Measurements from ENCODE around the gene SH3YL1.

SH3YL1 gene

GRCh38 chr2:210660-211059 lies 53.2 kb downstream of the SH3YL1 start:
- Histone ChIP-seq H3K27ac (ENCODE audit: low read depth, low read length) (no peak overlapping the region), H3K36me3 (ENCODE audit: insufficient read depth, low read length) (no peaks in the 10 kb centered on the region), H3K4me1 (ENCODE audit: insufficient read depth, low read length) (no peaks in the 10 kb centered on the region), H3K9ac (ENCODE audit: low read depth, low read length) (no peak overlapping the region), H3K9me3 (ENCODE audit: insufficient read depth, low read depth, low read length) (peaks cover 11% of the 10 kb centered on the region; the same call in 1 of the 2 replicates), H3K27me3 (ENCODE audit: insufficient read depth, low read length) (no peaks in the 10 kb centered on the region), H3K4me3 (ENCODE audit: low read length) (no peak overlapping the region)
- WGBS: 75% methylated on average over 4 of the region's 4 CpGs

DNA sequence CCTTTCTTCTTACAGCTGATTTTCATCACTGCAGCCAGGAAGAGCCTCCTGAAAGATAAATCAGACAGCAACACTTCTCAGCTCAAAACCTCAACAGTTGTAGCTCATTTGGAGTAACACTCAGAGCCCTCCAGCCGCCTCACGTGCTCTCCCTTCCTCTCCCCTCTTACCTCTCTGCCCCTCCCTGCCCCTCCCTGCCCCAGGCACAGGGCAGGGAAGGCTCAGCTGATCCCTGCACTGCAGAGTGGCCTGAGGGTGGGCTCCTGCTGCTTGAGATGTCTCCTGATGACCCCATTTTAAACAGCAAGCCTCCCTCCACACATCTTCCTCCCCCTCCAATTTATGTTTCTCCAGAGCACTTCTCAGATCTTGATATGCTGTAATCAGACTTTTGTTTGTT lies 54.4 kb downstream of the SH3YL1 start:
- 47% methylated on average over 2 of the region's 2 CpGs for WGBS
- Histone ChIP-seq H3K9me3 (ENCODE audit: insufficient read depth, low read depth, low read length) (peaks cover 14% of the 10 kb centered on the region; the same call in 1 of the 2 replicates), H3K4me1 (ENCODE audit: insufficient read depth, low read length) (no peaks in the 10 kb centered on the region), H3K36me3 (ENCODE audit: insufficient read depth, low read length) (no peaks in the 10 kb centered on the region), H3K9ac (ENCODE audit: low read depth, low read length) (no peak overlapping the region), H3K27ac (ENCODE audit: low read depth, low read length) (no peak overlapping the region), H3K27me3 (ENCODE audit: insufficient read depth, low read length) (no peaks in the 10 kb centered on the region), H3K4me3 (ENCODE audit: low read length) (no peak overlapping the region)

GRCh38 chr2:208335-208734 lies 55.5 kb downstream of the SH3YL1 start:
- WGBS: 100% methylated on average over 1 of the region's 1 CpG
- H3K4me1 ChIP-seq (ENCODE audit: insufficient read depth, low read length): no peaks in the 10 kb centered on the region
- H3K36me3 ChIP-seq (ENCODE audit: insufficient read depth, low read length): no peaks in the 10 kb centered on the region
- H3K27me3 ChIP-seq (ENCODE audit: insufficient read depth, low read length): no peaks in the 10 kb centered on the region
- H3K4me3 ChIP-seq (ENCODE audit: low read length): no peak overlapping the region
- H3K9me3 ChIP-seq (ENCODE audit: insufficient read depth, low read depth, low read length): peaks cover 14% of the 10 kb centered on the region; the same call in 1 of the 2 replicates
- no peak overlapping the region for H3K9ac ChIP-seq (ENCODE audit: low read depth, low read length)
- no peak overlapping the region for H3K27ac ChIP-seq (ENCODE audit: low read depth, low read length)

DNA sequence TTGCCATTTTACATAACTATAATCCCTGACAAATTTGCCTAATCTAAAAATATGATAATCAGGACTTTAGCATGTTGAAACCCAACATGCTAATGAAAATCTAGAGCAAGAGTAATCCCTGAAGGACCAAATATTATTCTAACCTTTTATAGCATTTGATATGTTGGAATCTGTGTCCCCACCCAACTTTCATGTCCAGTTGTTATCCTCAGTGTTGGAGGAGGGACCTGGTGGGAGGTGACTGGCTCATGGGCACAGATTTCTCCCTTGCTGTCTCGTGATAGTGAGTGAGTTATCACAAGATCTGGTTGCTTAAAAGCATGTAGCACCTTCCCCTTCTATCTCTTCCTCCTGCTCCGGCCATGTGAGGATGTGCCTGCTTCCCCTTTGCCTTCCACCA lies 59.8 kb downstream of the SH3YL1 start:
- no peak overlapping the region for H3K4me3 ChIP-seq (ENCODE audit: low read length)
- no peaks in the 10 kb centered on the region for H3K27me3 ChIP-seq (ENCODE audit: insufficient read depth, low read length)
- no peak overlapping the region for H3K27ac ChIP-seq (ENCODE audit: low read depth, low read length)
- no peaks in the 10 kb centered on the region for H3K36me3 ChIP-seq (ENCODE audit: insufficient read depth, low read length)
- peaks cover 7% of the 10 kb centered on the region; the same call in 1 of the 2 replicates for H3K9me3 ChIP-seq (ENCODE audit: insufficient read depth, low read depth, low read length)
- H3K9ac ChIP-seq (ENCODE audit: low read depth, low read length): no peak overlapping the region
- no peaks in the 10 kb centered on the region for H3K4me1 ChIP-seq (ENCODE audit: insufficient read depth, low read length)
- WGBS: 96% methylated on average over 2 of the region's 2 CpGs

DNA sequence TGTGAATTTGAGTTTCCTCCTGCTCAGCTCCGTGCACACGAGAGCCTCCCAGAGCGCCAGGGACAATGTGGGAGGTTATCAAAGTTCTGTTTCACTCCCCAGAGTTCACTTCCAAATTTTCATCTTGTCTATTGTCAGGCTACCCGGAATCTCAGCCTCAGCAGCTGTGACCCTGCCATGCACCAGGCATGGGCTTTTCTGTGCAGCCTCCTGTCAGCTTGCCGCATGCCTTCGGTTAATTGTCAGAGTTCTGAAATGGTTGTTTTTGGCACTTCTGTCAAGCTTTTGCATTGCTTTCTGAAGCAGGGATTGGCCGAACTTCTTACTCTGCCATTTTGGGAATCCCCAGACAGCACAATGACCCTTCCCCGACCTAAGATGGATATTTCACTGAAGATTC lies 60.4 kb downstream of the SH3YL1 start:
- Histone ChIP-seq H3K27ac (ENCODE audit: low read depth, low read length) (no peak overlapping the region), H3K4me1 (ENCODE audit: insufficient read depth, low read length) (no peaks in the 10 kb centered on the region), H3K27me3 (ENCODE audit: insufficient read depth, low read length) (no peaks in the 10 kb centered on the region), H3K36me3 (ENCODE audit: insufficient read depth, low read length) (no peaks in the 10 kb centered on the region), H3K9me3 (ENCODE audit: insufficient read depth, low read depth, low read length) (peaks cover 7% of the 10 kb centered on the region; the same call in 1 of the 2 replicates), H3K4me3 (ENCODE audit: low read length) (no peak overlapping the region), H3K9ac (ENCODE audit: low read depth, low read length) (no peak overlapping the region)
- 91% methylated on average over 8 of the region's 8 CpGs for WGBS

DNA sequence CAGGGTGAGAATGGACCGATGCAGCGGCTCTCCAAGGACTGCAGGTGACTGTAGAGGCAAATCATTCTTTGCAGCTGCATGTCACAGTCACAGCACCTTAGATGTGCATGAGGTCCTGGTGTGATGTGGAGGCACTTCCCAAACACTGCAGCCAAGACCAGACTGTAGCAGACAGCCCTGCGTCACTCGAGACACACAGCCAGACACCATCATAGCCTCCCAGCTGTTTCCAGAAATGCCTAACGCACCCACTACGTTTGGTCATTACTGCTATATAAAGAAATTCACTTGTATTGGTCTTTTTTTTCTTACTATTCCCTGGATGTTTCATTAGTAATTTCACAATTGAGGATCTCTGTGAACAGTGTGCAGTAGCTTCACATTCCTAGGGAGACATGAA lies 60.9 kb downstream of the SH3YL1 start:
- no peaks in the 10 kb centered on the region for H3K4me1 ChIP-seq (ENCODE audit: insufficient read depth, low read length)
- 94% methylated on average over 6 of the region's 6 CpGs for WGBS
- H3K27ac ChIP-seq (ENCODE audit: low read depth, low read length): no peak overlapping the region
- peaks cover 7% of the 10 kb centered on the region; the same call in 1 of the 2 replicates for H3K9me3 ChIP-seq (ENCODE audit: insufficient read depth, low read depth, low read length)
- H3K27me3 ChIP-seq (ENCODE audit: insufficient read depth, low read length): no peaks in the 10 kb centered on the region
- H3K9ac ChIP-seq (ENCODE audit: low read depth, low read length): no peak overlapping the region
- no peak overlapping the region for H3K4me3 ChIP-seq (ENCODE audit: low read length)
- H3K36me3 ChIP-seq (ENCODE audit: insufficient read depth, low read length): no peaks in the 10 kb centered on the region

DNA sequence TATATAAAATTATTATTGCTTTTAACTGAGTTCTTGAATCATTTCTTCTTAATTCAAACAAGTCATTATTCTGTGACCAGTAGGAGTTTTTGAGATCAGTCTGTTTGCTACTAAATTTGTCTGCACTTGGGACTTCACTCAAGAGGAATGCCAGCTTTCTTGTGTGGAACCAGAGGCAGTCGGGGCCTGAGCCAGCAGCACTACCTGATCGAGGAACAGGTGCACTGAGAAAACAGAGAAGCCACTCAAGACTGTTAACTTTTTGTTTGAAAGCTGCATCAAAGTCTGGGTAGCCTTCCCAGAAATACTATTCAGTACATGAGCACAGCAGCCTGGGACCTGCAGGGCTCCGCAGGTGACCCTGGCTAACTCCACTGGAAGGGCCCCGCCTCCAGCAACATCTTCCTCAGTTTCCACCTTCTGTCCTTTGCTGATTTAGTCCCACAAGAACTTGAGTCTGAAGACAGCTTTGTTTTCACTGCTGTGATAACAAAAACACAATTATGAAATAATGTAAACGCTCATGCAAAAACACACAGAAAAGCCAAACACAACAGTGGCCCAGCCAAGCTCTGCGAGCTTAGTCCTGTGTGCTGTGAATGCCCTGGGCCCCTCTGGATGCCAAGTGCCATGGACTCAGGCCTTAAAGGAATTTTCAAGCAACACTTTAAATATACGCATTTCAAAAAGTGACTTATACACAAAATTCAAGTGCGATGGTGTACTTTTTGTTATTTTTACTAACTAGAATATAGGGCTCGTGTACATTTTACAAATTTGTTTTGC lies 62.0 kb downstream of the SH3YL1 start:
- H3K27ac ChIP-seq (ENCODE audit: low read depth, low read length): no peak overlapping the region
- 93% methylated on average over 9 of the region's 9 CpGs for whole genome bisulfite sequencing
- H3K4me1 ChIP-seq (ENCODE audit: insufficient read depth, low read length): no peaks in the 10 kb centered on the region

DNA sequence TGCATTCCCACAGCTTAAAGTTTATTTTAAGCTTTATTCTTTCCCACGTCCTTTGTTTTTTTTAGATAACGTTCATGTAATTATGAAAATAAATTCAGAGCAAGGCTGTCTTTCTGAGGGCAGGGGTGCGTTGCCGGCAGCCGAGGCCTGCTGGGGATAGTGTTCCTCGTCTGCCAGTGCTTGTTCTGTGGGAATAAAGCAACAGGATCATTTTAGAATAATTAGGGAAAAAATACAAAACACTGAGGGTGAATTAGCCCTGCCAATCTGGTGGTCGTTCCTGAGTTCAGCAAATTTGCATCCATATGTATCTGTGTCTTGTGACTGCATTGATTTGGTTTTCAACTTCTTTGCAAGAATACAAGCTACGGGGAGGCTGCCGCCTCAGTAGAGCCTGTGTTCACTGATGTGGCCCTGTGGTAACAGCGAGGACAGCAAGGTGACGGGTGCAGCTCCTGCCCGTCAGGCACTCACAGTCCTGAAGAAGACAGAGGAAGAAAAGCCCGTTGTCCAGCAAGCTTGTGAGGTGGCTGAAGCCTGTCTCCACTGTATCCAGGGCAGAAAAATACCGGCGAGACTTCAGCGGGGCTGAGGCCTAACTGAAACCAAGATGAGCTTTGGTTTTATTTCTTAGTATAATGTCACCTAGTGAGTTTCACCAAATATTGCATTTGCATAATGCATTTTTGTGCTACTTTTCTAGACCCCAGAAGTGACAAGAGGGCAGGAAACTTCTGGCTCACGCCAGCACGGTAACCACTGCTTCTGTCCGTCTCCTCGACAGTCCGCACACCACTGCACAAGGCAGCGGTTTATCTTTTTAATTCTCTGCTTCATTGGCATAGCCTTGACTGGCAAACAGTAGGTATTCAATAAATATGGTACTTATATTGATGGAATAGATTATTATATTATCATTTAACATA lies 64.5 kb downstream of the SH3YL1 start:
- 87% methylated on average over 22 of the region's 22 CpGs for WGBS

More for the DNA sequence above, 62.0 kb downstream of the SH3YL1 start:
- Histone ChIP-seq H3K36me3 (ENCODE audit: insufficient read depth, low read length) (no peaks in the 10 kb centered on the region), H3K27me3 (ENCODE audit: insufficient read depth, low read length) (no peaks in the 10 kb centered on the region), H3K9me3 (ENCODE audit: insufficient read depth, low read depth, low read length) (peaks cover 7% of the 10 kb centered on the region; the same call in 1 of the 2 replicates), H3K9ac (ENCODE audit: low read depth, low read length) (no peak overlapping the region), H3K4me3 (ENCODE audit: low read length) (no peak overlapping the region)

DNA sequence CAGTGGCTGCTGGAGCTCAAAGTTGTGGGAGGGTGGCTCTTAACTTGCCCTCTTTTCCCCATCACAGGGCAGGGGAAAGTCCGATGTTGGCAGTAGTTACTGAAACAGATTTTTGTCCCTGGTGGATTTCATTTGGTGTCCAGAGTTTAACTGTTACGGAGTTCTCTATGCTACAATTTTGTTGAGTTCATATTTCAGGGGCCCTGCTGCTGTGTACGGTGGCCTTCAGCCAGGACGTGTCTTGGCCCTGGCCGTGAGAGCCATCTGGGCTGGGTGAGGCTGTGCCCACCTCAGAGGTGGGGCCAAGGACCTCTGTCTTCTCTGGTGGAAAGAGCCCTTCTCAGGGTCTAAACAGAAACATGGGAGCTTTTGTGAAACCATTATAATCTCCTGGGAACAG lies 67.4 kb downstream of the SH3YL1 start:
- H3K4me3 ChIP-seq (ENCODE audit: low read length): no peak overlapping the region
- 0 out of 2 replicates have a peak, but pooled peaks cover 4% of the 10 kb centered on the region for H3K4me1 ChIP-seq (ENCODE audit: insufficient read depth, low read length)
- H3K36me3 ChIP-seq (ENCODE audit: insufficient read depth, low read length): no peaks in the 10 kb centered on the region
- H3K9ac ChIP-seq (ENCODE audit: low read depth, low read length): no peak overlapping the region
- 0 out of 2 replicates have a peak, but pooled peaks cover 2% of the 10 kb centered on the region for H3K9me3 ChIP-seq (ENCODE audit: insufficient read depth, low read depth, low read length)
- H3K27ac ChIP-seq (ENCODE audit: low read depth, low read length): no peak overlapping the region
- H3K27me3 ChIP-seq (ENCODE audit: insufficient read depth, low read length): no peaks in the 10 kb centered on the region
- whole genome bisulfite sequencing: 94% methylated on average over 5 of the region's 5 CpGs

More for the DNA sequence above, 64.5 kb downstream of the SH3YL1 start:
- Histone ChIP-seq H3K27me3 (ENCODE audit: insufficient read depth, low read length) (no peaks in the 10 kb centered on the region), H3K4me3 (ENCODE audit: low read length) (no peak overlapping the region), H3K4me1 (ENCODE audit: insufficient read depth, low read length) (no peaks in the 10 kb centered on the region), H3K36me3 (ENCODE audit: insufficient read depth, low read length) (no peaks in the 10 kb centered on the region), H3K9ac (ENCODE audit: low read depth, low read length) (no peak overlapping the region), H3K27ac (ENCODE audit: low read depth, low read length) (no peak overlapping the region), H3K9me3 (ENCODE audit: insufficient read depth, low read depth, low read length) (no peaks in the 10 kb centered on the region)

DNA sequence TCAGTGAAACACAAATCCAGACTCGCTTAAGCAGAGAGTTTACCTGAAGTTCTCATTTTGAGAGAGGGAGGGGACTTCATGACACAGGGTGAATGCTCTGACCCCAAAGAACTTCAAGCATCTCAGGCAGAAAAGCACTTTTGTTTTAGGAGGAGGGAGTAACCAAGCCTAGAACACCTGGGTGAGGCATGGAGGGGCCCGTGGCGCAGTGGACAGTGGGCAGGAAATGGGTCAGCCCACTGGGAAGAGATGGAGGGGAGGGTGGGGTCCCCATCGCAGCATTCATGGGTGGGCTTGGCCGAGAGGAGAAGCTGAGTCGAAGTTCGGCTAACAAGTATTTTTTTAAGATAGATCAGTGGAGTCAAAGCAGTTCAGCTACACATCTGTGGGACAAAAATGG lies 67.9 kb downstream of the SH3YL1 start:
- Histone ChIP-seq H3K27me3 (ENCODE audit: insufficient read depth, low read length) (no peaks in the 10 kb centered on the region), H3K4me1 (ENCODE audit: insufficient read depth, low read length) (0 out of 2 replicates have a peak, but pooled peaks cover 4% of the 10 kb centered on the region), H3K9me3 (ENCODE audit: insufficient read depth, low read depth, low read length) (0 out of 2 replicates have a peak, but pooled peaks cover 2% of the 10 kb centered on the region), H3K9ac (ENCODE audit: low read depth, low read length) (no peak overlapping the region), H3K36me3 (ENCODE audit: insufficient read depth, low read length) (no peaks in the 10 kb centered on the region), H3K4me3 (ENCODE audit: low read length) (no peak overlapping the region), H3K27ac (ENCODE audit: low read depth, low read length) (no peak overlapping the region)
- whole genome bisulfite sequencing: 91% methylated on average over 7 of the region's 7 CpGs

DNA sequence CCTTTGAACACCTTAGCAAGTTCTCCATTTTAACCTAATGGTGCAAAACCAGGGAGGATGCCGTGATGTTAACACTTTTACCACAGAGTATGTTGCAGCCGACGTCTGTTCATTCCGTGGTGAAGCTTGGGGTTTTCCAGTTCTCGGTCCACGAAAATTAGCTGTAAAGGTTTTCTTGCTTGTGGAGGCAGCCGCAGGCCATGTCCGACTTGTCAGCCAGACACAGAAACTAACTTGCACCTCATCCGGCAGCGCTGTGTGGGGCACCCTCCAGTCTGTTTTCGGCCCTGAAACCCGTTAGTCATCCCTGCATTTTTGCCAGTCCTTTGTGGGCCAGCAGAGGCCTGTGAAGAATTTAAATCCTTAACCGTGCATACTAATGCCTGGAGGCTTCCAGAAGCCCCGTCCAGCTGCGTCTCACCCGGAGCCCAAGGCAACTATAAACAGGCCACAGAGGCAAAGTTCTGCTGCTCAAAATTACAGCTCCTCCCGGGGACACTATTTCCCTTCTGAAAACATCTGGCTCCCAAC lies 70.6 kb downstream of the SH3YL1 start:
- Histone ChIP-seq H3K4me3 (ENCODE audit: low read length) (no peak overlapping the region), H3K9ac (ENCODE audit: low read depth, low read length) (no peak overlapping the region), H3K9me3 (ENCODE audit: insufficient read depth, low read depth, low read length) (peaks cover 28% of the 10 kb centered on the region), H3K36me3 (ENCODE audit: insufficient read depth, low read length) (no peaks in the 10 kb centered on the region), H3K27ac (ENCODE audit: low read depth, low read length) (no peak overlapping the region), H3K4me1 (ENCODE audit: insufficient read depth, low read length) (0 out of 2 replicates have a peak, but pooled peaks cover 4% of the 10 kb centered on the region), H3K27me3 (ENCODE audit: insufficient read depth, low read length) (no peaks in the 10 kb centered on the region)
- WGBS: 84% methylated on average over 17 of the region's 17 CpGs
